ENCODE results near the gene METTL8.

DNA sequence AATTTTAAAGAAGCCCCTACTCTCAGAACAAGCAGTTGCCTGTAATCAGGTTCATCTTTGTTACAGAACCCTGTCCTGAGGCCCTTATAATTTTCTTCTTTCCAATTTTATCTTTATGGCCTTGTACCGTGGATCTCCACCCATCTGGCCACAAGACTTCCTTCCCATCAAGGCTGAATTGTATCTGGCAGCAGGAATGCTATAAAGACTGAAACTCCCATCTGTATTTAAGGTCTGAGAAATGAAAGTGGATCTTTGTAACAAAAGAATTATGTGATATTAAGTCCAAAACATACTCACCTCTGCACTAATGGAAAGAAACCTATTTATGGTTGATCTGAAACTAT, 91.8 kb downstream of the METTL8 start:
- TF ChIP-seq CTCF (conservative IDR thresholded peaks at IDR 0.05 in 1 of 2, IDR thresholded peaks at IDR 0.05 in 1 of 2; ENCODE audit: extremely low read depth in 1 of 2, insufficient read depth in 1 of 2, low read depth in 1 of 2, low read length in 2 of 2) (no peak), EZH2 (IDR thresholded peaks at IDR 0.05; ENCODE audit: borderline replicate concordance, low read length) (no peak)

Data from mammary epithelial cell (primary cell).